ENCODE data around the gene SLC9A5.

Gene SLC9A5

DNA sequence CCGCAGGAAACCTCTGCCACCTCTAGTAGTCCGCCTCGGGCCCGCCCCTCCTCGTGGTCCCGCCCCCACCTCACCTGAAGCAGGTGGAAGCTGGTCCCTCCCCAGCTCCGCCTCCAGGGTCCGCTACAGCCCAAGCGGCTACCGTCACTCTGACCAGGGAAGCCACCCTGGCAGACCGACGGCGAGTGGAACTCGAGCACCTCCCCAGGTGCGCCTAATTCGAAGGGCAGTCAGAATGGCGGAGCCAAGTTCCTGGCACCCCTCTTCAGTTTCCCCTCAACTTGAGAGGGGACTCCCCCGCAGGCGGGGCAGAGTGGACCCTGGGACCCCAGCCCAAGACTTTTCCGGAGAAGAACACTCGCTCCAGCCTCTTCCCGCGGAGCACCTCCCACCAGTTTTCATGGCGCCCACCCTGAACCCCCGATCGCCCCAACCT is 2.0 kb upstream of the SLC9A5 start:
- H3K4me3 ChIP-seq (replicated peaks; ENCODE audit: low read depth, low read length), result peak overlapping the region; percentile 80
- DNase-seq (ENCODE audit: low read depth), result no peak
- TF ChIP-seq, protein P1, sequence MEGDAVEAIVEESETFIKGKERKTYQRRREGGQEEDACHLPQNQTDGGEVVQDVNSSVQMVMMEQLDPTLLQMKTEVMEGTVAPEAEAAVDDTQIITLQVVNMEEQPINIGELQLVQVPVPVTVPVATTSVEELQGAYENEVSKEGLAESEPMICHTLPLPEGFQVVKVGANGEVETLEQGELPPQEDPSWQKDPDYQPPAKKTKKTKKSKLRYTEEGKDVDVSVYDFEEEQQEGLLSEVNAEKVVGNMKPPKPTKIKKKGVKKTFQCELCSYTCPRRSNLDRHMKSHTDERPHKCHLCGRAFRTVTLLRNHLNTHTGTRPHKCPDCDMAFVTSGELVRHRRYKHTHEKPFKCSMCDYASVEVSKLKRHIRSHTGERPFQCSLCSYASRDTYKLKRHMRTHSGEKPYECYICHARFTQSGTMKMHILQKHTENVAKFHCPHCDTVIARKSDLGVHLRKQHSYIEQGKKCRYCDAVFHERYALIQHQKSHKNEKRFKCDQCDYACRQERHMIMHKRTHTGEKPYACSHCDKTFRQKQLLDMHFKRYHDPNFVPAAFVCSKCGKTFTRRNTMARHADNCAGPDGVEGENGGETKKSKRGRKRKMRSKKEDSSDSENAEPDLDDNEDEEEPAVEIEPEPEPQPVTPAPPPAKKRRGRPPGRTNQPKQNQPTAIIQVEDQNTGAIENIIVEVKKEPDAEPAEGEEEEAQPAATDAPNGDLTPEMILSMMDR (IDR thresholded peaks at IDR 0.05; ENCODE audit: low read length, missing control alignments), result no peak

- DNase-seq (ENCODE audit: low read depth), result peak; percentile 94
- H3K4me3 ChIP-seq (replicated peaks; ENCODE audit: low read depth, low read length), result peak within 1 kb of the TSS; percentile 80
- TF ChIP-seq, protein P1 (IDR thresholded peaks at IDR 0.05; ENCODE audit: low read length, missing control alignments), result no peak
Measured at GRCh38 chr16:67247192-67248072, 1.3 kb upstream of the SLC9A5 start, which contains the start of gene FHOD1. Gene FHOD1, minus strand, starts transcription at chr16:67247481. Its CDS starts 71 bp downstream, at chr16:67247410.

GRCh38 chr16:67248073-67248400 is 742 bp upstream of the SLC9A5 start:
- TF ChIP-seq, protein P1 (IDR thresholded peaks at IDR 0.05; ENCODE audit: low read length, missing control alignments), result no peak
- H3K4me3 ChIP-seq (replicated peaks; ENCODE audit: low read depth, low read length), result peak overlapping the region; percentile 55
- no peak for DNase-seq (ENCODE audit: low read depth)

- TF ChIP-seq, protein P1 (IDR thresholded peaks at IDR 0.05; ENCODE audit: low read length, missing control alignments), result no peak
- DNase-seq (ENCODE audit: low read depth), result no peak
Measured at GRCh38 chr16:67249178-67250044, 632 bp downstream of the SLC9A5 start.

DNA sequence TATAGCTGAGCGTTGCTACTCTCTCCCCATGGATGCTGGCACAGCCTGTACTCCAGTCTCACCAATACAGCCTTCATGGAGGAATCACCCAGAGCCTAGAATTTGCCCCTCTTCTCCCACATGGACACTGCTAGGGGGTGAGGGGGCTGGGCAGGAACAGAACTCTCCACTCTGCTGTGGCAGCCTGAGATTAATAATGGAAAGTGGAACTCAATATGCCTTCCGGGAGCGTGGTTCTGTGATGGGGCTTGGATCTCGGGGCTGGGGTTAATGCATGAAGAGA is 1.2 kb downstream of the SLC9A5 start:
- H3K4me3 ChIP-seq (replicated peaks; ENCODE audit: low read depth, low read length), result no peak overlapping the region
- TF ChIP-seq, protein P1 (IDR thresholded peaks at IDR 0.05; ENCODE audit: low read length, missing control alignments), result no peak
- no peak for DNase-seq (ENCODE audit: low read depth)

More at GRCh38 chr16:67249178-67250044, 632 bp downstream of the SLC9A5 start:
- H3K4me3 ChIP-seq (replicated peaks; ENCODE audit: low read depth, low read length), result peak overlapping the region; percentile 55

DNA sequence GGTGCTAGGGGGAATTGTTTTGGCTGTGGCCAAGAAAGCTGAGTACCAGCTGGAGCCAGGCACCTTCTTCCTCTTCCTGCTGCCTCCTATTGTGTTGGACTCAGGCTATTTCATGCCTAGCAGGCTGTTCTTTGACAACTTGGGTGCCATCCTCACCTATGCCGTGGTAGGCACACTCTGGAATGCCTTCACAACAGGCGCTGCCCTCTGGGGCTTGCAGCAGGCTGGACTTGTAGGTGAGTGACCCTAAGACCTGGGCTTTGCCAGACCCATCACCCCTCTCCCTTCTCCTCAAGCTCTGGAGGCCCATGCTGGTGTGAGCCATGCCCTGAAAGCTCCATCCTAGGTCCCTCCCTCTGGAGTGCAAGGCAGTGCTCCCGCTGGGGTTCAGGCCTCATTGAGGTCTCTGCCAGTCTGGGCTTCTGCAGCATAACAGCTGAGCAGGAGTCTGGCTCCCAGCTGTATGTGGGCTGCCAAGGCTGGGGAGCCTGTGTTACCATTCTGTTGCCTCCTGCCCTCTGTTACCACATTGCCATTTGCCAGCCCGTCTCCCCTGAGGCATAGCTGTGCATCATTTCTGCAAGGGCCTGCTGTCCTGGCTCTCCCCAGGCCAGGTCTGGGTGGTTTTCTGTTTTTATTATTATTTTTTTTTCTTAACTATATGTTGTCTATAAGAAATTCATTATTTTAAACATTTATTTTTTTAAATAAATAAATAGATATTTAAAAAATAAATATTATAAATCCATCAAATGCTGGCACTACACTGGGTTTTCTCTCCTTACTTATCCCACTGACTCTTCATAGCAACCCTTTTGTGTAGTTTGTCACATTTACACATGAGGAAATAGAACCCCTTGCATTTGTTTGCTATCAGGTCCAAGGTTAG is 4.1 kb downstream of the SLC9A5 start:
- H3K4me3 ChIP-seq (replicated peaks; ENCODE audit: low read depth, low read length), result no peak overlapping the region
- TF ChIP-seq, protein P1 (IDR thresholded peaks at IDR 0.05; ENCODE audit: low read length, missing control alignments), result no peak
- no peak for DNase-seq (ENCODE audit: low read depth)
